MM.1S (cell line): ENCODE measurements around the gene MTIF3.

ENCODE experiments used
- DNase-seq: peaks from one replicate; pipeline ENCODE4 v3.0.0-alpha.2; 2015
- H2AFZ ChIP-seq: fragments of 300-600 bp; sonication (generic); 2 replicates; pipeline ENCODE4 v1.6.0; 2016; ENCODE audit warnings: antibody characterized with exemption, low read length
- H3F3A ChIP-seq: fragments of 300-600 bp; sonication (generic); 2 replicates; pipeline ENCODE4 v1.6.1; 2016; ENCODE audit warnings: mild to moderate bottlenecking, antibody characterized with exemption, low read length, moderate library complexity, mixed read lengths; ENCODE audit not compliant: insufficient read depth
- H3K27ac ChIP-seq: fragments of 300-600 bp; sonication (generic); 2 replicates; pipeline ENCODE4 v1.5.1; 2016; ENCODE audit warnings: mild to moderate bottlenecking, low read length
- H3K27me3 ChIP-seq: fragments of 300-600 bp; sonication (generic); replicated peaks from 2 replicates; pipeline ENCODE4 v1.6.0; 2016; ENCODE audit warnings: low read length; ENCODE audit not compliant: insufficient read depth
- H3K36me3 ChIP-seq: fragments of 300-600 bp; sonication (generic); replicated peaks from 2 replicates; pipeline ENCODE4 v1.6.1; 2016; ENCODE audit warnings: mild to moderate bottlenecking, low read length, mixed read lengths; ENCODE audit not compliant: insufficient read depth
- H3K4me1 ChIP-seq: fragments of 300-600 bp; sonication (generic); 2 replicates; pipeline ENCODE4 v1.6.1; 2016; ENCODE audit warnings: low read length, mixed read lengths
- H3K4me2 ChIP-seq: fragments of 300-600 bp; sonication (generic); 2 replicates; pipeline ENCODE4 v1.6.0; 2016; ENCODE audit warnings: low read depth, low read length
- H3K4me3 ChIP-seq: fragments of 300-600 bp; sonication (generic); 2 replicates; pipeline ENCODE4 v1.5.1; 2016; ENCODE audit warnings: low read length, mixed read lengths
- H3K79me2 ChIP-seq: fragments of 300-600 bp; sonication (generic); 2 replicates; pipeline ENCODE4 v1.6.1; 2016; ENCODE audit warnings: mixed run types, low read length, mixed read lengths
- H3K9ac ChIP-seq: fragments of 300-600 bp; sonication (generic); 2 replicates; pipeline ENCODE4 v1.6.1; 2016; ENCODE audit warnings: low read length, mixed read lengths
- H3K9me2 ChIP-seq: fragments of 300-600 bp; sonication (generic); replicated peaks from 2 replicates; pipeline ENCODE4 v1.6.1; 2016; ENCODE audit warnings: mild to moderate bottlenecking, low read length, mixed read lengths; ENCODE audit not compliant: insufficient read depth
- H3K9me3 ChIP-seq: fragments of 300-600 bp; sonication (generic); replicated peaks from 2 replicates; pipeline ENCODE4 v1.6.1; 2016; ENCODE audit warnings: mild to moderate bottlenecking, low read length, mixed read lengths; ENCODE audit not compliant: insufficient read depth
- H4K20me1 ChIP-seq: fragments of 300-600 bp; sonication (generic); 2 replicates; pipeline ENCODE4 v1.6.1; 2016; ENCODE audit warnings: mild to moderate bottlenecking, low read length, moderate library complexity, mixed read lengths; ENCODE audit not compliant: insufficient read depth
- EZH2 ChIP-seq: fragments of 300-600 bp; sonication (generic); optimal IDR thresholded peaks from 2 replicates; pipeline ENCODE3; 2017; ENCODE audit warnings: low read depth, mild to moderate bottlenecking, antibody characterized with exemption, low read length, mixed read lengths
- EZH2phosphoT487 ChIP-seq: fragments of 300-600 bp; sonication (generic); IDR thresholded peaks from 2 replicates; pipeline ENCODE4 v1.6.1; 2018; ENCODE audit warnings: antibody characterized with exemption, low read length
- TF ChIP-seq, protein P1 (sequence below): fragments of 300-600 bp; sonication (generic); IDR thresholded peaks from 2 replicates; pipeline ENCODE4 v1.5.1; 2016; ENCODE audit warnings: antibody characterized with exemption, low read length, mixed read lengths

The MTIF3 gene

DNA sequence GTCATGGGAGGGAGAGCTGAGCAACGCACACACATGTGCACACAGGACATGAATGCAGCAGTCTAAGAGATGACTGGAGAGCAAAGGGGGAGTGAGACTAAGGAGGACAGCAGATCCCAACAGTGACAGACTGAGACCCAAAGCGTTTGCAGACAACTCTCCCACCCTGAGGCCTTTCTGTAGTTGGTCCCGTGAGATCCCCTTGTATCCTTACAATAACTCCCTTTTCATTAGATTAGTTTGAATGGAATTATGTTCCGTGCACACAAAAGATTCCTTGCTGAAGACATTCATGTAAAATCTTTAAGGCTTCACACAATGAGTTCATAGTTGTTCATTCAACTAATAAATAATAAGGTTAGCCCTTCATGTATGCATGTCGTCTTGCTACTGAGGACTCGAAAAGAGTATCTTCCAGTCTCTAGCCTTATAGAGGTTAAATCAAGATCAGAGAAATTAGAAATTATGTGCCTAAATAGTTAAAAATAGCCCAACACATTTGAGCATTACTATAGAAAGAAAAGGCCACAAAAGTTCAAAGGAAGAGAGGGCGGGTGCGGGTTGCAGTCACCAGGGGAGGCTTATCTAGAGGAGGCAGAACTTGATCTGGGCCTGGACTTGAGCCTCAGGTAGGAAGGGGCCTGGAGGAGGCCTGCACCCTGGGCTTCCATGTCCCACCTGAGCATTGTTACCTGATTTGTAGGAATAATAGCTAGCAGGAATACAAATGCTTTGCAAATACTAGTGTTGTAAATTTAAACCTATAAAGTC is 29.1 kb downstream of the MTIF3 start:
- H3K9ac ChIP-seq, result no peak overlapping the region
- H3K27me3 ChIP-seq, result no peaks in the 10 kb centered on the region
- no peaks in the 10 kb centered on the region; the same call in 1 of the 2 replicates for H3K4me1 ChIP-seq
- H3K4me3 ChIP-seq, result no peak overlapping the region
- H4K20me1 ChIP-seq, result no peaks in the 10 kb centered on the region
- H3K9me2 ChIP-seq, result no peaks in the 10 kb centered on the region
- H3K36me3 ChIP-seq, result no peaks in the 10 kb centered on the region
- TF ChIP-seq EZH2 (no peak), EZH2phosphoT487 (no peak)
- TF ChIP-seq, protein P1, sequence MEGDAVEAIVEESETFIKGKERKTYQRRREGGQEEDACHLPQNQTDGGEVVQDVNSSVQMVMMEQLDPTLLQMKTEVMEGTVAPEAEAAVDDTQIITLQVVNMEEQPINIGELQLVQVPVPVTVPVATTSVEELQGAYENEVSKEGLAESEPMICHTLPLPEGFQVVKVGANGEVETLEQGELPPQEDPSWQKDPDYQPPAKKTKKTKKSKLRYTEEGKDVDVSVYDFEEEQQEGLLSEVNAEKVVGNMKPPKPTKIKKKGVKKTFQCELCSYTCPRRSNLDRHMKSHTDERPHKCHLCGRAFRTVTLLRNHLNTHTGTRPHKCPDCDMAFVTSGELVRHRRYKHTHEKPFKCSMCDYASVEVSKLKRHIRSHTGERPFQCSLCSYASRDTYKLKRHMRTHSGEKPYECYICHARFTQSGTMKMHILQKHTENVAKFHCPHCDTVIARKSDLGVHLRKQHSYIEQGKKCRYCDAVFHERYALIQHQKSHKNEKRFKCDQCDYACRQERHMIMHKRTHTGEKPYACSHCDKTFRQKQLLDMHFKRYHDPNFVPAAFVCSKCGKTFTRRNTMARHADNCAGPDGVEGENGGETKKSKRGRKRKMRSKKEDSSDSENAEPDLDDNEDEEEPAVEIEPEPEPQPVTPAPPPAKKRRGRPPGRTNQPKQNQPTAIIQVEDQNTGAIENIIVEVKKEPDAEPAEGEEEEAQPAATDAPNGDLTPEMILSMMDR, result no peak
- H3K4me2 ChIP-seq, result no peak overlapping the region
- DNase-seq, result no peak
- no peak overlapping the region for H2AFZ ChIP-seq
- H3K27ac ChIP-seq, result no peak overlapping the region
- H3K9me3 ChIP-seq, result no peaks in the 10 kb centered on the region
- H3K79me2 ChIP-seq, result peaks cover 15% of the 10 kb centered on the region
- peaks cover 11% of the 10 kb centered on the region; the same call in 1 of the 2 replicates for H3F3A ChIP-seq

DNA sequence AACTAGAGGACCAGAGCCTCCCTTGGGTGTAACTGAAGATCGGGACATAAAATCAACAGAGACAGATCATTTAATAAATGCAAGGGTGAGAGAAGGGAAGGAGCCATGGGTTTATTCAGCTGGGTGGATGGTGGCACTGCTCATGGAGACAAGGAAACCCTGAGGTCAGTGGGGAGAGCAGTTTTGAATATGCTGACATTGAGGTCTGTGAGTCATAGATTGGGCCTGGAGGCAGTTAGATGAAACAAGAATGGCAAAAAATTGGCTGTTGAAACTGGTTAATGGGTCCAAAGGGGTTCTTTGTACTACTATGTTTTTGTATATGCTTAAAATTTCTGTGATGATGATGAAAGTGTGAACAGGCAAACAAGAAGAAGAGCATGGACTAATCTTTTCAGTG is 31.0 kb downstream of the MTIF3 start:
- Histone ChIP-seq H2AFZ (no peak overlapping the region), H4K20me1 (no peaks in the 10 kb centered on the region), H3K36me3 (no peaks in the 10 kb centered on the region), H3K4me3 (no peak overlapping the region), H3K9me2 (no peaks in the 10 kb centered on the region), H3F3A (no peaks in the 10 kb centered on the region), H3K9me3 (no peaks in the 10 kb centered on the region), H3K79me2 (no peaks in the 10 kb centered on the region), H3K27me3 (no peaks in the 10 kb centered on the region), H3K9ac (no peak overlapping the region), H3K27ac (no peak overlapping the region), H3K4me2 (no peak overlapping the region), H3K4me1 (no peaks in the 10 kb centered on the region)
- no peak for DNase-seq
- no peak for TF ChIP-seq EZH2
- no peak for TF ChIP-seq EZH2phosphoT487
- TF ChIP-seq, protein P1, result no peak

DNA sequence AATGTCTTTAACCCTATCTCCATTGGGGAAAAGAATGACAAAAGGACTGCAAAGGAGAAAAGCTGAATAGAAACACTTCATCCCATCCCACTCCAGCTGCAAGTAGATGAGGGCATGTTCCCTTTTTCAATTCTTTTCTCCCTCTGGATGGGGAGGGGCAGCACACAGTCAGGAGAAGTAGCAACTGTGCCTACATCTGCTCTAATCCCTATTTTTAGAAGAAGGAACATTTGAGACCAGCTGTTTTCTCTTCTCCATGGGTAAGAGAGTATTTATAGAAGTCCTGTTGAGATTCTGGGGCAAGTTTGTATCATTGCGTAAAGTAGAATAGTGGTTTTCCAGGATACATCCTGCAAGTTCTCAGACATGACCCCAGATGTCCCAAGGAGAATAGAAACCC is 35.2 kb downstream of the MTIF3 start:
- Histone ChIP-seq H3K9me3 (no peaks in the 10 kb centered on the region), H3K27ac (no peak overlapping the region), H3K4me3 (no peak overlapping the region), H3F3A (no peaks in the 10 kb centered on the region), H3K36me3 (no peaks in the 10 kb centered on the region), H3K27me3 (no peaks in the 10 kb centered on the region), H4K20me1 (no peaks in the 10 kb centered on the region), H3K9ac (no peak overlapping the region), H2AFZ (no peak overlapping the region), H3K4me1 (no peaks in the 10 kb centered on the region), H3K79me2 (no peaks in the 10 kb centered on the region), H3K4me2 (no peak overlapping the region), H3K9me2 (no peaks in the 10 kb centered on the region)
- DNase-seq, result no peak
- TF ChIP-seq, protein P1, result no peak
- TF ChIP-seq EZH2, result no peak
- no peak for TF ChIP-seq EZH2phosphoT487
